Naive B cell (primary cell): ENCODE results near the gene ACVRL1. TPM values are rescaled to one million over a fixed set of nuclear protein-coding genes. Genes with fewer than 3 reads are reported as not detected.
A peak's percentile ranks its signal among the peaks of the same experiment; 100 is the strongest.

Experiments used
- ATAC-seq, 2 donors: fragments of 150-1000 bp; cut with Tn5 transposase; 2 replicates each; pipeline ENCODE4 v1.10.0; 2021; ENCODE audit warnings: low read depth in 2 of 2, mild to moderate bottlenecking in 2 of 2, moderate library complexity in 2 of 2
- DNase-seq: peaks from one replicate; pipeline ENCODE4 v3.0.0; 2022
- H3K27ac Mint-ChIP-seq, 6 donors: one replicate each; pipeline ENCODE4 v1.8.0; 2020 to 2022; ENCODE audit warnings: mild to moderate bottlenecking in 6 of 6, mixed read lengths in 6 of 6, moderate library complexity in 5 of 6, inconsistent platforms in 2 of 6
- H3K27me3 Mint-ChIP-seq, 3 donors: one replicate each; pipeline ENCODE4 v1.8.0; 2021 to 2022; ENCODE audit warnings: mixed read lengths in 3 of 3, mild to moderate bottlenecking in 1 of 3
- H3K36me3 Mint-ChIP-seq, 2 donors: one replicate each; pipeline ENCODE4 v1.8.0; 2020 to 2022; ENCODE audit warnings: mixed read lengths in 2 of 2, inconsistent platforms in 1 of 2, mild to moderate bottlenecking in 1 of 2
- H3K4me1 Mint-ChIP-seq, 3 donors: one replicate each; pipeline ENCODE4 v1.8.0; 2020 to 2022; ENCODE audit warnings: mixed read lengths in 3 of 3, inconsistent platforms in 1 of 3, mild to moderate bottlenecking in 1 of 3, moderate library complexity in 1 of 3
- H3K4me3 Mint-ChIP-seq, 8 donors: one replicate each; pipeline ENCODE4 v1.8.0; 2020 to 2022; ENCODE audit warnings: mild to moderate bottlenecking in 8 of 8, mixed read lengths in 8 of 8, moderate library complexity in 8 of 8, inconsistent platforms in 2 of 8
- H3K9me3 Mint-ChIP-seq, 7 donors: one replicate each; pipeline ENCODE4 v1.8.0; 2020 to 2022; ENCODE audit warnings: mixed read lengths in 7 of 7, mild to moderate bottlenecking in 5 of 7, inconsistent platforms in 2 of 7, moderate library complexity in 1 of 7
- polyA plus RNA-seq, 6 donors: library from polyadenylated mRNA; unstranded; fragments of 300-500 nt; fragmentation: Illumina TruSeq; gene quantifications; one replicate each; pipeline ENCODE4 v1.2.3, GENCODE V29; 2021; ENCODE audit warnings: low read depth in 6 of 6

ACVRL1 gene
- polyA plus RNA-seq, 6 donors from 2014 or later = not detected

DNA sequence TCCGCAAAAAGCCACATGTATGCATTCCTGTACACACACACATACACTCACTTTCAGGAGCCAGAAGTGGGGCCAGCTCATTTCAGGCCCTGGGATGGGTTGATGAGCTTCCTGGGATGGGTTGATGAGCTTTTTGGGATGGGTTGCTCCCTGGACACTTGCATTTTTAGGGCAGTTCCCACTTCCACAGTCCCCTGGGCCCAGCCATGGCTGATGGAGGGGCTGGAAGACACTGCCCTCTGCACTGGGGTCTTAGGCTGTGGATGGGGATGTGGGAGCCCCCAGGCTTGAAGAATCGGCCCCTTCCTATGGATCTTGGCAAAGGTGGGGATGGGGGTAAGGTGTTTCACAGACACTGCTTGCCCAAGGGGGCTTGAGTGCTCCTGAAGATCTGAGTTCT, 12.7 kb downstream of the ACVRL1 start:
- Mint-ChIP-seq H3K27ac (no peak overlapping the region), H3K4me3 (no peak overlapping the region), H3K9me3 (no peaks in the 10 kb centered on the region), H3K27me3 (peaks cover 0 to 9% (median 9%) of the 10 kb centered on the region in 3 donors), H3K36me3 (no peaks in the 10 kb centered on the region), H3K4me1 (peaks cover 26 to 29% (median 29%) of the 10 kb centered on the region in 3 donors)
- ATAC-seq = no peak
- no peak for DNase-seq

DNA sequence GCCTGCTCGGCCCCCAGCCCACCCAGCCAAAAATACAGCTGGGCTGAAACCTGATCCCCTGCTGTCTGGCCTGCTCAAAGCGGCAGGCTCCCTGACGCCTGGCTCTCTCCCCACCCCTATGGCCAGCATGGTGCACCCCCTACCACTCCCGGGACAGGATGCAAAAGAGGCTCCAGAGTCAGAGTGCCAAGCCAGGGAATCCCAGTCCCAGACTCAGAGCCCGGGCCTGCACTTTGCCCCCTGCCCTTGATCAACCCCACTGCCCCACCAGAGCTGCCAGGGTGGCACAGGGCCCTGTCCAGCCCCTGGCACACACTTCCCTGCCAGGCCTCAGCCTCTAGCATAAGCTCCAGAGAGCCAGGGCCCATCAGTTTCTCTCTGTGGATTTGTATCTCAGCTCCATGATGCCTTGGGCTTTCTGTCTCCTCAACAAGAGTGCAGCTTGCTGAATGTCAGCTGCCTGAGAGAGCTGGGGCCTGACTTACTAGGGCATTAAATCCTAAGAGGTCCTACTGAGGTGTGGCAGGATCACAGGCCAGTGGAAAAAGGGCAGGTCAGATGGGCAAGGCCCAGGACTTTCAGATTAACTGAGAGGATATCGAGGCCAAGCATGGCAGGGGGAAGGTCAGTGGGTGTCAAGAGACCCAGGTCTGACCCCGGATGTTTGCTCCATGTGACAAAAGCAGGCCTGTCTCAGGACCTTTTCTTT, 13.9 kb downstream of the ACVRL1 start:
- peak overlapping the region in 1 of 6 donors; percentile 16 for H3K27ac Mint-ChIP-seq
- H3K27me3 Mint-ChIP-seq = peaks cover 0 to 9% (median 0%) of the 10 kb centered on the region in 3 donors
- DNase-seq = no peak
- H3K9me3 Mint-ChIP-seq = no peaks in the 10 kb centered on the region
- ATAC-seq = no peak
- H3K36me3 Mint-ChIP-seq = no peaks in the 10 kb centered on the region
- peaks cover 31 to 34% (median 32%) of the 10 kb centered on the region in 3 donors for H3K4me1 Mint-ChIP-seq
- H3K4me3 Mint-ChIP-seq = no peak overlapping the region

- DNase-seq (no peak), ATAC-seq (no peak)
- peak overlapping the region in 5 of 8 donors; percentile 5 to 70 (median 34) for H3K4me3 Mint-ChIP-seq
- peaks cover 0 to 9% (median 0%) of the 10 kb centered on the region in 3 donors for H3K27me3 Mint-ChIP-seq
- no peak overlapping the region for H3K27ac Mint-ChIP-seq
- no peaks in the 10 kb centered on the region for H3K9me3 Mint-ChIP-seq
- peaks cover 31 to 34% (median 32%) of the 10 kb centered on the region in 3 donors for H3K4me1 Mint-ChIP-seq
- no peaks in the 10 kb centered on the region for H3K36me3 Mint-ChIP-seq
These were observed 14.8 kb downstream of the ACVRL1 start for GRCh38 chr12:51922146-51922545.

DNA sequence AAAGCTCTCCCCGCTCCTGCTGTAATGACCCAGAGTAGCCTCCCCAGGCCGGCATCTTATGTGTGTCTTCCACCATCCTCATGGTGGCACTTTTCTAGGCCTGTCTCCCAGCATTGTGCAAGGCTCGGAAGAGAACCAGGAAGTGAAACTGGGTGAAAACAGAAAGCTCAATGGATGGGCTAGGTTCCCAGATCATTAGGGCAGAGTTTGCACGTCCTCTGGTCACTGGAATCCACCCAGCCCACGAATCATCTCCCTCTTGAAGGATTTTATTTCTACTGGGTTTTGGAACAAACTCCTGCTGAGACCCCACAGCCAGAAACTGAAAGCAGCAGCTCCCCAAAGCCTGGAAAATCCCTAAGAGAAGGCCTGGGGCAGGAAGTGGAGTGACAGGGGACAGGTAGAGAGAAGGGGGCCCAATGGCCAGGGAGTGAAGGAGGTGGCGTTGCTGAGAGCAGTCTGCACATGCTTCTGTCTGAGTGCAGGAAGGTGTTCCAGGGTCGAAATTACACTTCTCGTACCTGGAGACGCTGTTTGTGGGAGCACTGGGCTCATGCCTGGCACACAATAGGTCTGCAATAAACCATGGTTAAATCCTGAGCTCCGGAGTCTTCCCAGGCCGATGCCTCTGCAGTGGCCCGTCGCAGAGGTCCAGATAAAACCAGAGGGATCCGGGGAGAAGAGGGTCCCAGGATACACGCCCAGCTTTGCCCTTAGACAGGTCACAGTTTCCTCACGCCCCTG, 15.6 kb downstream of the ACVRL1 start:
- ATAC-seq (peak; percentile 54 to 60), DNase-seq (peak; percentile 21)
- peak overlapping the region in 7 of 8 donors; percentile 41 to 70 (median 63) for H3K4me3 Mint-ChIP-seq
- no peaks in the 10 kb centered on the region for H3K36me3 Mint-ChIP-seq
- no peaks in the 10 kb centered on the region for H3K9me3 Mint-ChIP-seq
- peaks cover 0 to 9% (median 0%) of the 10 kb centered on the region in 3 donors for H3K27me3 Mint-ChIP-seq
- H3K27ac Mint-ChIP-seq = peak overlapping the region in 2 of 6 donors; percentile 20 to 32
- peaks cover 31 to 34% (median 32%) of the 10 kb centered on the region in 3 donors for H3K4me1 Mint-ChIP-seq

DNA sequence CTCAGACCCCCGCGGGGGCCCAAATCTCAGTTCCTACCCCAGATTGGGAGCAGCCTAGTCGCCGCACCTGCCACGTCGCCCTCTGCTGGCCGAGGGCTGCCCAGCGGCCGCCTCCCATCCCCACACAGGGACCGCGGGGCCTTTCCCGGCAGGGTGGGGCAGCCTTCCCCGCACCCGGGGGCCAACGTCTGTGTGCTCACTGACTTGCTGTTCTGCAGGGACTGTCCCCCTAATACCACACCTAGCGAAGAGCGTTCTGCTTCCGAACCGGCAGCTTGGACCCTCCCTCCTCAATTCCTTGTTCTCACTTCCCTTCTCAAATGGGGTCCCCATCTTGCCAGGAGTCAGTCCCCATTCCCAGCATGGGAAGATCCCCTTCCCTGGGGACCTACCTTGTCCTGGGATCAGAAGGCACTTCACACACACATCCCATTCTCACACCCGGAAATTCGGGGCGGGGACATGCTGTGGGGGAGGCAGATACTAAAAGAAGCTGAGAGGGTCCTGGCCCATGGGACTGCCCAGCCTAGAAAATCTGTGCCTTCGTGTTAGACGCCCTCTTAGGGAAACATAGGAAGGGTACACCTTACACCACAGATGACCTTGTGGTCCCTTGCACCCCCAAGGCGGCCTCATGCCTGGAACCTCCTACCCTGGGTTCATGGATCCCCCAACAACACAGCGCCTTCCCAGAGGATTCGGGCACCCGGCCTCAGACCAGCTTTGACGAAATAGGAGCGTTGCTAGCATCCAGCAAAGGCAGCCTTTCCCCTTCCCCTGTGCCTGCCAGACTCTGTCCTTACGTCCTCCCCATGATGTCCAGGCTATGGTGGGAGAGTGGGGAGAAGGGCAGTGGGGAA, 16.4 kb downstream of the ACVRL1 start:
- Mint-ChIP-seq H3K36me3 (no peaks in the 10 kb centered on the region), H3K27me3 (peaks cover 0 to 9% (median 5%) of the 10 kb centered on the region in 3 donors), H3K9me3 (no peaks in the 10 kb centered on the region), H3K27ac (peak overlapping the region in 1 of 6 donors; percentile 82), H3K4me3 (peak overlapping the region in 7 of 8 donors; percentile 1 to 70 (median 55)), H3K4me1 (peaks cover 31 to 34% (median 32%) of the 10 kb centered on the region in 3 donors)
- peak; percentile 42 for DNase-seq
- peak; percentile 79 to 82 for ATAC-seq

DNA sequence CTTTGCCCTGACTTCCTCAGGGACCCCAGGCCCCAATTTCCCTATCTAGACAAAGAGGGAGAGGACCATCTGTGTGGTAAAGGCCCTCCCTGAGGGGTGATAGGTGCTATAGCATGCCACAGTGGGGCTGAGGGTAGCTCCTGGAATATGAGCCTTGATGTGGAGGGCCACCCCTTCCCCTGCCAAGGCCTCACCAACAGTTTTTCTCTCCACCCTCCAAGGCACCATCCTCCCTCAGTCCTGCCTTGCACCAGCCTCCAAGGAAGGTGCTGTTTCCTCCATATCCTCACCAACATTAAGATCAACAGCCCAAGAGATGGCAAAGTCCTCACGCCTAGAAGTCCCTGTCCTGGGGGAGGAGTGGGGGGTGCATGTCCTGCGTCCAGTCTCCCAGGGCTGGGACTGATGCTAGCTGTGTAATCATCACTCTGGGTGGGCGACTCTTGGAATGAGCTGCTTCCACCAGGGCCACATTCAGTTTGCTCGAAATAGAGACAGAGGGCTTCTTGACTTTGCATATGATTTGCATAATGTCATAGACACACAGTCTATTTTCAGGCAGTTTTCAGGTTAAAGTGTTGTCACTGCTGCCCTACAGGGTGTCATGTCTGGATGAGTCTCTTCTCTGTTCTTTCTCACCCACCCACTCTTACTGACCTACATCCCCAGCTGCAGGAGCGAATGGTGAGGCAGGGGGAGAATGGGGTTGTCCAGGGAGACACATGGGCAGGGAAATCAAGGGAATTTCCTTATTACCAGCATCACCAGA, 17.4 kb downstream of the ACVRL1 start:
- ATAC-seq (peak; percentile 24 to 31), DNase-seq (no peak)
- H3K4me3 Mint-ChIP-seq = peak overlapping the region in 3 of 8 donors; percentile 11 to 71 (median 29)
- no peaks in the 10 kb centered on the region for H3K9me3 Mint-ChIP-seq
- no peaks in the 10 kb centered on the region for H3K36me3 Mint-ChIP-seq
- peak overlapping the region in 1 of 6 donors; percentile 49 for H3K27ac Mint-ChIP-seq
- H3K27me3 Mint-ChIP-seq = peaks cover 0 to 9% (median 5%) of the 10 kb centered on the region in 3 donors
- H3K4me1 Mint-ChIP-seq = peaks cover 31 to 34% (median 32%) of the 10 kb centered on the region in 3 donors

DNA sequence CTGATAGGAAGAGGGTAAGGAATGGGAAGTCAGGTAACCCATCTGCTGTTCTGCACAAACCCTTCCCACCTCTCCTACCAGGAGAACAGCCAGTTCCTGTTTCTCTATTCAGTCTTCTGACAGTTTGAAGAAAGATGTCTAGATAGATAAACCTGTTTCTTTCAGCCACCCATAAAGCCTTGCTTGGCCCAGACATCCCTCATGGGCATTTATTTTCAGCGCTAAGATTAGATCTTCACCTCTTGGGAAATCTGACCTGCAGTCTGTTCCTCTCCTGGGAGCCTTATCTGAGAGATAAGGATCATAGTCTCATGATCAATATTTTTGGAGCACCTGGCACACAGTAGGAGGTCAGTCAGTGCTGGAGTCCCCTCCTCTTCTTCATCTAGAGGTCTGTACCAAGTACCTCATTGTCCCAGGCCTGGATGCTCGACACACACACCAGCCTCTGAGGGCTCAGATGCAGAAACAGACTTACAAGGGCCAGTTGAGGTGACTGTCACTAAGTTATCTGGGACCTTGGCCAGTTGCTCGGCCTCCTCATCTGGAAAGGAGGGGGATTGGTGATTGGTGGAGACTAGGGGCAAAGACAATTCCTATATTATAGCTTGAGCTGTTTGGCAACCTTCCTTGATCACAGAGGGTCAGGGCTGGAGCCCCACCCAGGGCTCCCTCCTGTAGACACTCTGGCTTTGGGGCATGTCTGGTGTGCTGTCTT, 18.2 kb downstream of the ACVRL1 start:
- H3K4me1 Mint-ChIP-seq = peaks cover 31 to 34% (median 32%) of the 10 kb centered on the region in 3 donors
- no peaks in the 10 kb centered on the region for H3K36me3 Mint-ChIP-seq
- peaks cover 0 to 9% (median 5%) of the 10 kb centered on the region in 3 donors for H3K27me3 Mint-ChIP-seq
- no peak for DNase-seq
- no peaks in the 10 kb centered on the region for H3K9me3 Mint-ChIP-seq
- no peak for ATAC-seq
- H3K4me3 Mint-ChIP-seq = peak overlapping the region in 1 of 8 donors; percentile 22
- peak overlapping the region in 2 of 6 donors; percentile 5 to 39 for H3K27ac Mint-ChIP-seq

DNA sequence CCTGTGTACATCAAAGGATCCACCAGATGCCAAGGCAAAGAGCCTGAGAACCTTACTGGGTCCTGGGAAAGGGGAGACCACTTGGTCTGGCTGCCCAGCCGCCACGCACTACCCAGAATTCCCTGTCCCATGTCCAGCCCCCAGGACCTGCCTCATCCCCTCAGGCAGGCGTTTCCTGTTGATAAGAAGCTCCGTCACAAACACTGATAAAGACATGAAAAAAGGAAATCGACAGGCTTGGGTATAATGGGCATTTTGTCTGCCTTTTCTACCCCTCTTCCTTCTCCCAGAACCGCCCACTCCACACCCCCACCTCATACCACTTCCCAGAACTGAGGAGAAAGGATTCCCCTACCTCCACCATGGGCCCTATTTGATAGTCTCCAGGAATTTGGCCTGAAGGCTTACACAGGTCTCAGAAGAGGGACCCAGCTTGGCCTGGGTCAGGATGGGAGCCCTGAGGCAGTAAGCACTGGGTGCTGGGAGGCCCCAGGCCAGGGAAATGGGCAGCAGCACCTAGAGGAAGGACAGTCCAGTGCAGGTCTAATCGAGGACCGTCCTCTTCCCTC, 18.8 kb downstream of the ACVRL1 start:
- H3K27ac Mint-ChIP-seq = peak overlapping the region in 2 of 6 donors; percentile 10 to 39
- peaks cover 31 to 34% (median 32%) of the 10 kb centered on the region in 3 donors for H3K4me1 Mint-ChIP-seq
- ATAC-seq (no peak), DNase-seq (no peak)
- H3K4me3 Mint-ChIP-seq = no peak overlapping the region
- peaks cover 0 to 9% (median 5%) of the 10 kb centered on the region in 3 donors for H3K27me3 Mint-ChIP-seq
- no peaks in the 10 kb centered on the region for H3K9me3 Mint-ChIP-seq
- no peaks in the 10 kb centered on the region for H3K36me3 Mint-ChIP-seq

DNA sequence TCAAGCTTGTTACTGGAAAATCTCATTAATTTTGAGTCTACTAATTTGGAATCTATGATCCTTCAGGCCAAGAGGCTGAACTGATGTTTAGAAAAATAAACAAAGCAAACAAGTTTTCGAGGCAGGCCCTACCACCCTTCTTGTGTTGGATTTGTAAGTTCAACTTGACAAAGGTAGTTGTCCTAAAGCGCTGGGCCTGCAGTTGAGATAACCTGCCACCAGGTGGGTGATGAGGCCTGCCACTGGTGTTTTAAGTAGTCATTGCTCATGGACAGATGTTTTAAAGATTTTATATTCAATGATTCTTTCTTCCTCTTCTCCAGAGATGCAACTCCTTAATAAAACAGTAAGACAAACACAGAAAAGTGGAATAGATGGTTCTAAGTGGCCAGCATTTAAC, 19.4 kb downstream of the ACVRL1 start:
- Mint-ChIP-seq H3K36me3 (no peaks in the 10 kb centered on the region), H3K4me1 (peaks cover 31 to 32% (median 32%) of the 10 kb centered on the region in 3 donors), H3K9me3 (no peaks in the 10 kb centered on the region), H3K27ac (no peak overlapping the region), H3K27me3 (peaks cover 0 to 9% (median 5%) of the 10 kb centered on the region in 3 donors), H3K4me3 (no peak overlapping the region)
- DNase-seq (peak; percentile 21), ATAC-seq (no peak)

DNA sequence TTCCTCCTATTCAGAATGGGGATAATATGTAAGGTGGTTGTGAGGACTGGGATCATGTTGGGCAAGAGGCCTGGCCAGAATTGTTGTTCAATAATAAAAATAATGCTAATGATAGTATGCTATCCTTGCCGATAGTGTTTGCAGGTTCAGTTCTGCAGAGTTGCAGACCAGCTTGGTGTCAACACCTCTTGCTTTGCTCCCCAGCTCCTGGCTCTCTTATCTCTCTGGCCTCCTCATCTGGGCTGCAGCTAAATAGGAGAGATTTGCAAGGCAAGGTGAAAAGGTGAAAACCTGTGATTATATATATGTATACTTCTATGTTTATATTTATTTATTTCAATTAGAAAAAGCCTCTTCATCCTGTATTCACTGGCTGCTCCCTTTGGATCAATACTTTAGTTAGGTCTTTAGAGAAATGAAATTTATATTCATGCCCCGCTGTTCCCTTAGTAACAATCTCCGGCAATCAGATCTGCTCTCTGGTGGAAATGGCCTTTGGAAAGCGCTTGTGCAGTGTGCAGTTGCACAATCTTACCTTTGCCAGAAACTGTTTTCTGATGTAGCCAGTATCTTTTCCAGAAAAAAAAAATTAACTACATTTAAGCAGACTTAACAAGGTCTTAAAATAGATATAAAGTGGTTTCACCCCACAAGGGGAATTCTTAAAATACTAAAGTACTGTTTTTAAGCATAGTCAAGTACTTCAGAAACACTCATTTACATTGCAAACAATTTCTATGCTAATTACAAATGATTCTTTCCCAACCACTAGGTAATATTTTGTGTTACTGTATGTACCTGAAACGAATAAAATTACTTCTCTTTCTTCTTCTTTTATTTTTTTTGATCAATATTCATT, 25.1 kb downstream of the ACVRL1 start:
- ATAC-seq = no peak
- no peaks in the 10 kb centered on the region for H3K36me3 Mint-ChIP-seq
- no peaks in the 10 kb centered on the region for H3K9me3 Mint-ChIP-seq
- H3K27ac Mint-ChIP-seq = no peak overlapping the region
- peaks cover 0 to 14% (median 12%) of the 10 kb centered on the region in 3 donors for H3K27me3 Mint-ChIP-seq
- DNase-seq = no peak
- no peak overlapping the region for H3K4me3 Mint-ChIP-seq
- peaks cover 0 to 1% (median 0%) of the 10 kb centered on the region in 3 donors for H3K4me1 Mint-ChIP-seq

GRCh38 chr12:51934080-51934479, 26.8 kb downstream of the ACVRL1 start:
- H3K4me1 Mint-ChIP-seq = peaks cover 0 to 1% (median 0%) of the 10 kb centered on the region in 3 donors
- peaks cover 0 to 14% (median 7%) of the 10 kb centered on the region in 3 donors for H3K27me3 Mint-ChIP-seq
- H3K9me3 Mint-ChIP-seq = no peaks in the 10 kb centered on the region
- no peak overlapping the region for H3K27ac Mint-ChIP-seq
- ATAC-seq (no peak), DNase-seq (no peak)
- no peaks in the 10 kb centered on the region for H3K36me3 Mint-ChIP-seq
- no peak overlapping the region for H3K4me3 Mint-ChIP-seq
